ENCODE results near the gene TMEM101.

- TF ChIP-seq YY1 (IDR thresholded peaks at IDR 0.05; ENCODE audit: insufficient read depth, insufficient read length): no peak
- no peak for TF ChIP-seq SUZ12 (IDR thresholded peaks at IDR 0.05; ENCODE audit: extremely low read depth, insufficient read depth, insufficient read length)
- no peak for TF ChIP-seq ZNF274 (IDR thresholded peaks at IDR 0.05; ENCODE audit: low read depth, low read length)
These were observed 2.4 kb downstream of the TMEM101 start for GRCh38 chr17:44012391-44012790.

All from NT2/D1 (cell line).